Epithelial cell of proximal tubule (primary cell): ENCODE measurements around the gene RTKN2. TPM values are rescaled to one million over a fixed set of nuclear protein-coding genes. Genes with fewer than 3 reads are reported as not detected.

Experiments
- DNase-seq: peaks from one replicate; pipeline ENCODE4 v3.0.0-alpha.2; 2011; ENCODE audit warnings: low read depth
- H3K4me3 ChIP-seq: 2 replicates; pipeline ENCODE4 v1.5.1; 2011; ENCODE audit warnings: low read depth, mild to moderate bottlenecking, low read length
- total RNA-seq: library from RNA; depleted of rRNA; stranded (reverse); fragments of >200 nt; gene quantifications from 2 replicates; pipeline ENCODE4 v1.2.3, GENCODE V29; 2015
- TF ChIP-seq, protein P1 (sequence below): conservative IDR thresholded peaks from 2 replicates; pipeline ENCODE4 v1.5.1; 2012; ENCODE audit warnings: low read depth, mild to moderate bottlenecking, low read length

The RTKN2 gene
- total RNA-seq, 1 donor from 2014 or later, result 7.1 TPM

DNA sequence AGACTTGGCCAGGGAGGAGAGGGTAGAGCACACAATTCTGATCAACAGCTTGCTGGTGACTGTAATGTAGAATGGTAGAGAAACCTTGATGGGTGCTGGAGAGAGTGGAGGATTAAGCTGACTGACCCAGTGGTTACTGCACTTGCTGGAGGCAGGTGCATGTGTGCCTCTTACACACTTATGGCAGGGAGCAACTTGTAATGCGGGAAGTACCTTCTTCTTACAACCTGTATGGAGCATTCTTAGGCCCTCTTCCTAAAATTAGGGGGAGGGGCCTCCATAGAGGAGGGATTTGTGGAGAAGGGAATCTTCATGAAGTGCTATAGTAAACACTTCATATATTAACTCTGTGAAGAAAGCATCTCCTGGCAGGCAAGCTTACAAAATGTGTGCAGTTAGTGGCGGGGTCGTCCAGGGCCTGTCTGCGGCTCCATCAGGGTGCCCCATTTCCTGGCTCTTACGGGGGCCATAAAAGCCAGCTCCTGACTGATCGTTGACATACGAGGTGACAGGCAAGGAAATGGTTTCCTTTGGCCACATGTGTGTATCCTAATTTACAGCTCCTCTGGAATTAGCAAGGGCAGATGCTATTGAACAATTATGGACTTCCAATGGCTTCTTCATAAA is 113.5 kb downstream of the RTKN2 start:
- no peak overlapping the region for H3K4me3 ChIP-seq
- TF ChIP-seq, protein P1, sequence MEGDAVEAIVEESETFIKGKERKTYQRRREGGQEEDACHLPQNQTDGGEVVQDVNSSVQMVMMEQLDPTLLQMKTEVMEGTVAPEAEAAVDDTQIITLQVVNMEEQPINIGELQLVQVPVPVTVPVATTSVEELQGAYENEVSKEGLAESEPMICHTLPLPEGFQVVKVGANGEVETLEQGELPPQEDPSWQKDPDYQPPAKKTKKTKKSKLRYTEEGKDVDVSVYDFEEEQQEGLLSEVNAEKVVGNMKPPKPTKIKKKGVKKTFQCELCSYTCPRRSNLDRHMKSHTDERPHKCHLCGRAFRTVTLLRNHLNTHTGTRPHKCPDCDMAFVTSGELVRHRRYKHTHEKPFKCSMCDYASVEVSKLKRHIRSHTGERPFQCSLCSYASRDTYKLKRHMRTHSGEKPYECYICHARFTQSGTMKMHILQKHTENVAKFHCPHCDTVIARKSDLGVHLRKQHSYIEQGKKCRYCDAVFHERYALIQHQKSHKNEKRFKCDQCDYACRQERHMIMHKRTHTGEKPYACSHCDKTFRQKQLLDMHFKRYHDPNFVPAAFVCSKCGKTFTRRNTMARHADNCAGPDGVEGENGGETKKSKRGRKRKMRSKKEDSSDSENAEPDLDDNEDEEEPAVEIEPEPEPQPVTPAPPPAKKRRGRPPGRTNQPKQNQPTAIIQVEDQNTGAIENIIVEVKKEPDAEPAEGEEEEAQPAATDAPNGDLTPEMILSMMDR, result no peak
- no peak for DNase-seq

GRCh38 chr10:62154231-62154630 is 114.4 kb downstream of the RTKN2 start:
- H3K4me3 ChIP-seq, result no peak overlapping the region
- DNase-seq, result no peak
- TF ChIP-seq, protein P1, result no peak

- no peak overlapping the region for H3K4me3 ChIP-seq
- TF ChIP-seq, protein P1, result no peak
- DNase-seq, result no peak
Observed at GRCh38 chr10:62153191-62153590, 115.5 kb downstream of the RTKN2 start.

DNA sequence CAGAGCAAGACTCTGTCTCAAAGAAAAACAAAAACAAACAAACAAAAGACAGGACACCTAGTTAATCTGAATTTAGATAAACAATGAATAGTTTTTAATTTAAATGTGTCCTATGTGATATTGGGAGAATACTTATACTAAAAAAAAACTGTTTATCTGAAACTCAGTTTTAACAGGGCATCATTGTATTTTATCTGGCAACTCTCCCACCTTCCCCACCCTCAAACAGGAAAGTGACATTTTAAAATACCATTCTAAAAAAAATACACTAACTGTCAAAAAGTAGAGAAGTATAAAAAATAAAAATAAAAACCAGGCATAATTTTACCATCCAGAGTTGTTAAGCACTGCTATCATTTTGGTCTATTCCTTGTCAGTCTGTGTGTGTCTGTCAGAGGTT is 119.0 kb downstream of the RTKN2 start:
- TF ChIP-seq, protein P1, result no peak
- no peak overlapping the region for H3K4me3 ChIP-seq
- DNase-seq, result no peak

DNA sequence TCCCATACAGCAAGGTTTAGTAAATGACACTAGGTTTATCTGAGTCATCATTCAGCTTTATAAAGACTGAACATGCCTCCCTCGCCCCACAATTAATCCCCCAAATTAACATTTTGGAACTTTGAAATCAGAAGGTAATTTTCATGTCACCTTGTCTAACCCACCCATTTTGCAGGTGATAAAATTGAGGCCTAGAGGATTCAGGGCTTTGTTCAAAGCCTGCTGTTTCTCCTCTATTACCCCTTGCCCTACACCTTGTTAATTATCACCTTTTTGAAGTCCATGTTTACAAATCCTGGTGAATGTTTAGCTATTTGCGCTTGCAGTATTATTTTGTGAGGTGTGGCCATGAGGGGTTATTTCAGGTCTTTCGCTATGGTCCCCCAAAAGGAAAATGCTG is 120.5 kb downstream of the RTKN2 start:
- H3K4me3 ChIP-seq, result no peak overlapping the region
- no peak for DNase-seq
- TF ChIP-seq, protein P1, result no peak

- H3K4me3 ChIP-seq, result no peak overlapping the region
- TF ChIP-seq, protein P1, result peak; percentile 40
- DNase-seq, result no peak
Observed at GRCh38 chr10:62147425-62147824, 121.2 kb downstream of the RTKN2 start.

DNA sequence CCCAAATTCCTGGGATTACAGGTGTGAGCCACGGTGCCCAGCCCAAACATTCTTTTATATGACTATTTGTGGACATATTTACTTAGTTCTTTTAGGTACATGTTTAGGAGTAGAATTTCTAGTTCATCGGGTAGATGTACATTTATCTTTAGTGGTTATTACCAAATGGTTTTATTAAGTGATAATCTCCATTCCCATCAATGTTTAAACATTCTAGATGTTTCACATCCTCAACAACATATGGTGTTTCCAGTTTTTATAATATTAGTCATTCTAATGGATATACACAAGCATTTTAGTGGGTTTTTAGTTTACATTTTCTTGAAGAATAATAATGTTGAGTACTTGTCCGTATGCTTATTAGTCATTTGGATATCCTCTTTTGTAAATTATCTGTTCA is 131.7 kb downstream of the RTKN2 start:
- TF ChIP-seq, protein P1, result no peak
- no peak for DNase-seq
- H3K4me3 ChIP-seq, result no peak overlapping the region
